Measurements from ENCODE around the gene MIGA2. TPM values are rescaled to one million over a fixed set of nuclear protein-coding genes. Genes with fewer than 3 reads are reported as not detected.

The MIGA2 gene
- total RNA-seq, 2 experiments from 2014 or later, result 27.7 to 37.7 TPM

DNA sequence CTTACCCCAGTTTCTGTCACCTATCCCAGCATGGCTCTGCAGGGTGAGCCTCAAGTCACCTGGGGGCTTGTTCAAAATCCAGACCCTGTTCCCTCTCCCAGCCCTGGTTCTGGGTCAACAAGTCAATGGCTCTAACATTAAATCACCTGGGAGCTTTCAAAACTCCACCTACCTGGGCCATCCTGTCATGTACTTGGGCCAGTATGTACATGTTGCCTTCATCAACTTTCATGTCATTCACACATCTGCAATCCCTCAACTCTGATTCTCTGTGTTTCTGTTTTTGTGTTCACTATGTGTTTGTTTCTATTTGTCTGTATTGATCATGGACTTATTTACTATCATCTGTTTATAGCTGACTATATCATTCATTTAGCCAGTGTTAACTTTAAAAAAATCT, 6.2 kb upstream of the MIGA2 start:
- Histone ChIP-seq H3K9me2 (ENCODE audit: insufficient read depth, low read length) (no peaks in the 10 kb centered on the region), H3K4me3 (ENCODE audit: low read depth, low read length, poor library complexity, severe bottlenecking) (no peak overlapping the region), H3K9me3 (ENCODE audit: low read length) (no peaks in the 10 kb centered on the region), H4K20me1 (ENCODE audit: insufficient read depth, low read length) (no peaks in the 10 kb centered on the region), H3K36me3 (ENCODE audit: insufficient read depth, low read length) (no peaks in the 10 kb centered on the region), H3K27ac (ENCODE audit: low read depth, low read length, poor library complexity, severe bottlenecking) (no peak overlapping the region), H2AFZ (ENCODE audit: low read length) (no peak overlapping the region), H3K4me1 (ENCODE audit: insufficient read depth, low read length, poor library complexity, severe bottlenecking) (peaks cover 24% of the 10 kb centered on the region), H3K79me2 (ENCODE audit: insufficient read depth, low read depth, low read length) (peaks cover 8% of the 10 kb centered on the region; the same call in 1 of the 2 replicates), H3K4me2 (ENCODE audit: low read length) (no peak overlapping the region)
- intact Hi-C loops (cut with micrococcal nuclease; ENCODE audit: unreplicated experiment), result no loop called here
- POLR2A ChIA-PET, result interaction anchor here (0.5 to 1.6 kb wide), 4 partner anchors 105 to 213 kb away, joined by 3 read pairs; partner anchors contain the start of gene ENDOG
- BruUV-seq (replicated peaks), result no TSS peak
- no peak for DNase-seq (ENCODE audit: low spot score)
- CTCF ChIA-PET (ENCODE audit: unreplicated experiment), result no interaction called here
- TF ChIP-seq, protein P1, sequence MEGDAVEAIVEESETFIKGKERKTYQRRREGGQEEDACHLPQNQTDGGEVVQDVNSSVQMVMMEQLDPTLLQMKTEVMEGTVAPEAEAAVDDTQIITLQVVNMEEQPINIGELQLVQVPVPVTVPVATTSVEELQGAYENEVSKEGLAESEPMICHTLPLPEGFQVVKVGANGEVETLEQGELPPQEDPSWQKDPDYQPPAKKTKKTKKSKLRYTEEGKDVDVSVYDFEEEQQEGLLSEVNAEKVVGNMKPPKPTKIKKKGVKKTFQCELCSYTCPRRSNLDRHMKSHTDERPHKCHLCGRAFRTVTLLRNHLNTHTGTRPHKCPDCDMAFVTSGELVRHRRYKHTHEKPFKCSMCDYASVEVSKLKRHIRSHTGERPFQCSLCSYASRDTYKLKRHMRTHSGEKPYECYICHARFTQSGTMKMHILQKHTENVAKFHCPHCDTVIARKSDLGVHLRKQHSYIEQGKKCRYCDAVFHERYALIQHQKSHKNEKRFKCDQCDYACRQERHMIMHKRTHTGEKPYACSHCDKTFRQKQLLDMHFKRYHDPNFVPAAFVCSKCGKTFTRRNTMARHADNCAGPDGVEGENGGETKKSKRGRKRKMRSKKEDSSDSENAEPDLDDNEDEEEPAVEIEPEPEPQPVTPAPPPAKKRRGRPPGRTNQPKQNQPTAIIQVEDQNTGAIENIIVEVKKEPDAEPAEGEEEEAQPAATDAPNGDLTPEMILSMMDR (conservative IDR thresholded peaks at IDR 0.05; ENCODE audit: low read length), result no peak
- no peak for TF ChIP-seq EZH2phosphoT487 (IDR thresholded peaks at IDR 0.05; ENCODE audit: borderline replicate concordance, low read depth, low read length)

DNA sequence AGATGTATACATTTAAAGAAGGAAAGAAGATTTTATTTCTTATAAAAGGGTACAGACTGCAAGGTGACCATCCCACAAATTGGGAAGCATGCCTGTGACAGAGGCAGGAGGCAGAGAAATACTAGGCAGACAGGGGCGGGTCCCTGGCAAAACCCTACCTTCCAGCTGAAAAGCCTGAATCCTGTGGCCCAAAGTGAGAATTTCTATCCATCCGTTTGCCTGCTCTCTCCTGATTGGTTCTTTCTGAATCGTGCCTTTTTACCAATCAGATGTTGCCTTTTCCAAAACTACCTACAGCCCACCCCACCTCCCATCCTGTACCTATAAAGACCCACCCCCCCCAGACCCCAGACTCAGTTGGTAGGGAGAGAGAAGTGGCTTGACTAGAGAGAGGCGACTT, 4.9 kb upstream of the MIGA2 start:
- peaks cover 8% of the 10 kb centered on the region; the same call in 1 of the 2 replicates for H3K79me2 ChIP-seq (ENCODE audit: insufficient read depth, low read depth, low read length)
- H3K9me3 ChIP-seq (ENCODE audit: low read length), result no peaks in the 10 kb centered on the region
- H2AFZ ChIP-seq (ENCODE audit: low read length), result no peak overlapping the region
- CTCF ChIA-PET (ENCODE audit: unreplicated experiment), result no interaction called here
- no peak overlapping the region for H3K27ac ChIP-seq (ENCODE audit: low read depth, low read length, poor library complexity, severe bottlenecking)
- no peak overlapping the region for H3K4me2 ChIP-seq (ENCODE audit: low read length)
- intact Hi-C loops (cut with micrococcal nuclease; ENCODE audit: unreplicated experiment), result no loop called here
- no peak for DNase-seq (ENCODE audit: low spot score)
- no peaks in the 10 kb centered on the region for H3K9me2 ChIP-seq (ENCODE audit: insufficient read depth, low read length)
- no peak overlapping the region for H3K4me3 ChIP-seq (ENCODE audit: low read depth, low read length, poor library complexity, severe bottlenecking)
- peaks cover 31% of the 10 kb centered on the region for H3K4me1 ChIP-seq (ENCODE audit: insufficient read depth, low read length, poor library complexity, severe bottlenecking)
- TF ChIP-seq, protein P1 (conservative IDR thresholded peaks at IDR 0.05; ENCODE audit: low read length), result no peak
- TF ChIP-seq EZH2phosphoT487 (IDR thresholded peaks at IDR 0.05; ENCODE audit: borderline replicate concordance, low read depth, low read length), result no peak
- no TSS peak for BruUV-seq (replicated peaks)
- H3K36me3 ChIP-seq (ENCODE audit: insufficient read depth, low read length), result no peaks in the 10 kb centered on the region
- no peaks in the 10 kb centered on the region for H4K20me1 ChIP-seq (ENCODE audit: insufficient read depth, low read length)
- POLR2A ChIA-PET, result interaction anchor here (0.6 to 1.6 kb wide), 3 partner anchors 111 to 977 kb away, joined by 3 to 4 read pairs (median 3); no protein-coding TSS in a partner anchor

DNA sequence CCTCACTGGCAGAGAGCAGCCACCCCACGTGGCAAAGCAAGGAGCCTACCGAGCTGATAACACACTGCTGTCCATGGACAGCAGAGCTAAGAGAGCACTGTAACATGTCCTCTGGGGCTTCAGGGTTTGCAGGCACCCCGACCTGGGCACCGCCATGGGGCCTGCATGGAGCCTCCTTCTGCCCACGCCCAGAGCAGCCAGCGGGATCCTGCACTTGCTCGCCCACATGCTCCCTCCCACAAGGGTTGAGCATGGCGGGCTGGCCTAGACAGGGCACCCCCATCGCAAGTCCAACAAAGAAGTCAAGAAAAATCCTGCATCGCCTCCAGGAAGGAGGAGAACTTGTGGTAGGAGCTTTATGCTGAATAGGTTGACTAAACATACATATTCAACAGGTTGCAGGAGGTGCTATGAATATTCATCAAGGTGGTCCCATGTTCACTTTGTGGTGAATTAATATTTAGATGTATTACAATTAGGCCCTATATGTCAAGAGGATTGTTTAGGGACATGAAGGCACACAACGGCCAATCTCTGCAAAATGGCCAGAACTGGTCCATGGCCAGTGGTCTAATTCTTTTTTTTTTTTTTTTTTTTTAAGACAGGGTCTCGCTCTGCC, 3.8 kb upstream of the MIGA2 start:
- intact Hi-C loops (cut with micrococcal nuclease; ENCODE audit: unreplicated experiment), result no loop called here
- BruUV-seq (replicated peaks), result no TSS peak
- no peaks in the 10 kb centered on the region for H3K9me2 ChIP-seq (ENCODE audit: insufficient read depth, low read length)
- no peak for TF ChIP-seq EZH2phosphoT487 (IDR thresholded peaks at IDR 0.05; ENCODE audit: borderline replicate concordance, low read depth, low read length)
- TF ChIP-seq, protein P1 (conservative IDR thresholded peaks at IDR 0.05; ENCODE audit: low read length), result no peak
- H2AFZ ChIP-seq (ENCODE audit: low read length), result no peak overlapping the region
- DNase-seq (ENCODE audit: low spot score), result no peak
- H3K27ac ChIP-seq (ENCODE audit: low read depth, low read length, poor library complexity, severe bottlenecking), result no peak overlapping the region
- no peaks in the 10 kb centered on the region for H3K36me3 ChIP-seq (ENCODE audit: insufficient read depth, low read length)
- ChIA-PET CTCF (ENCODE audit: unreplicated experiment) (no interaction called here), POLR2A (interaction anchor here (0.6 kb wide), 1 partner anchor 19 kb away, joined by 3 read pairs; no protein-coding TSS in a partner anchor)
- H3K4me1 ChIP-seq (ENCODE audit: insufficient read depth, low read length, poor library complexity, severe bottlenecking), result peaks cover 27% of the 10 kb centered on the region
- H3K79me2 ChIP-seq (ENCODE audit: insufficient read depth, low read depth, low read length), result peaks cover 8% of the 10 kb centered on the region
- no peak overlapping the region for H3K4me3 ChIP-seq (ENCODE audit: low read depth, low read length, poor library complexity, severe bottlenecking)
- no peaks in the 10 kb centered on the region for H3K9me3 ChIP-seq (ENCODE audit: low read length)
- no peak overlapping the region for H3K4me2 ChIP-seq (ENCODE audit: low read length)
- H4K20me1 ChIP-seq (ENCODE audit: insufficient read depth, low read length), result 0 out of 2 replicates have a peak, but pooled peaks cover under 1% of the 10 kb centered on the region

Data from OCI-LY7 (cell line).